K562 (cell line): ENCODE data around the gene TAS2R8. TPM values are rescaled to one million over a fixed set of nuclear protein-coding genes. Genes with fewer than 3 reads are reported as not detected.
"Not testable (repeated sequence)": the region's sequence is repeated elsewhere in the genome, so short reads cannot be mapped to it uniquely, and the experiment has no call there.

Experiments used
- ATAC-seq: fragments of 200-7000 bp; cut with Tn5 transposase; 3 replicates; pipeline ENCODE4 v1.9.1; 2020; ENCODE audit warnings: moderate library complexity
- BruUV-seq: library from RNA; stranded (reverse); fragments of 400-500 nt; replicated peaks from 2 replicates; lab custom pipeline; 2021; lab: Mats Ljungman, UMichigan
- CTCF ChIA-PET: fragments of 300-600 bp; formaldehyde crosslinking; extraction: SDS; loops from one replicate; lab custom pipeline; 2021; ENCODE audit warnings: low intra/inter-chr PET ratio; lab: Yijun Ruan, JAX
- POLR2A ChIA-PET: fragments of 300-600, 350-650 bp; sonication (Branson Sonifier 250); formaldehyde crosslinking; extraction: SDS; loops from one replicate; lab custom pipeline; 2021; ENCODE audit warnings: antibody characterized with exemption, inconsistent platforms; lab: Yijun Ruan, JAX
- DNase-seq, 4 experiments: peaks; one replicate each; pipeline versions ENCODE4 v3.0.0 to v3.0.0-alpha.2; 2011 to 2018; ENCODE audit warnings: low spot score in 3 of 4, mixed read lengths in 3 of 4; ENCODE audit errors: extremely low read depth in 1 of 4
- FAIRE-seq: peaks from 2 replicates; lab custom pipeline; 2011; peaks lifted over from hg19 to GRCh38; lab: Jason Lieb, UNC
- H2AFZ ChIP-seq: 2 replicates; pipeline ENCODE4 v1.6.0; 2011; ENCODE audit warnings: low read depth, low read length, control low read depth, inconsistent platforms
- H3K27ac ChIP-seq: fragments of 200-600 bp; 3 replicates; pipeline ENCODE4 v1.8.0; 2011; ENCODE audit warnings: low read depth, mild to moderate bottlenecking, control low read depth, inconsistent platforms, low read length, moderate library complexity, mixed read lengths; ENCODE audit errors: extremely low read depth
- H3K27me3 ChIP-seq, 2 experiments: fragments of 300-600 bp in 1 of 2; 2 replicates in 1 of 2; 3 replicates in 1 of 2; pipeline versions ENCODE4 v1.6.0 to v1.8.0; 2011; ENCODE audit warnings: inconsistent platforms in 2 of 2, low read length in 2 of 2, mild to moderate bottlenecking in 1 of 2, mixed read lengths in 1 of 2, moderate library complexity in 1 of 2; ENCODE audit not compliant: control insufficient read depth in 2 of 2, insufficient read depth in 2 of 2
- H3K36me3 ChIP-seq: fragments of 300-600 bp; 3 replicates; pipeline ENCODE4 v1.8.0; 2011; ENCODE audit warnings: mild to moderate bottlenecking, low read length, inconsistent platforms; ENCODE audit not compliant: control insufficient read depth, insufficient read depth
- H3K4me1 ChIP-seq, 2 experiments: fragments of 200-600 bp in 1 of 2; replicated peaks in 1 of 2; 2 replicates in 1 of 2; 3 replicates in 1 of 2; pipeline versions ENCODE4 v1.5.1 to v1.8.0; 2011; ENCODE audit warnings: inconsistent platforms in 2 of 2, low read length in 2 of 2, mild to moderate bottlenecking in 1 of 2, mixed read lengths in 1 of 2, moderate library complexity in 1 of 2; ENCODE audit not compliant: control insufficient read depth in 2 of 2, insufficient read depth in 2 of 2
- H3K4me2 ChIP-seq: 2 replicates; pipeline ENCODE4 v1.6.1; 2011; ENCODE audit warnings: low read length, control low read depth, inconsistent platforms, mixed read lengths; ENCODE audit not compliant: insufficient read depth
- H3K4me3 ChIP-seq: fragments of 200-600 bp; sonication (generic), shearing (Covaris generic); 2 replicates; pipeline ENCODE4 v1.5.1; 2016; ENCODE audit warnings: control low read depth, inconsistent platforms
- H3K79me2 ChIP-seq: fragments of 200-600 bp; 3 replicates; pipeline ENCODE4 v1.8.0; 2011; ENCODE audit warnings: low read length, inconsistent platforms; ENCODE audit not compliant: control insufficient read depth, insufficient read depth
- H3K9ac ChIP-seq, 2 experiments: 2 replicates each; pipeline versions ENCODE4 v1.6.0 to v1.6.1; 2011; ENCODE audit warnings: low read depth in 2 of 2, low read length in 2 of 2, control low read depth in 1 of 2, inconsistent platforms in 1 of 2, mild to moderate bottlenecking in 1 of 2, mixed read lengths in 1 of 2; ENCODE audit not compliant: insufficient read depth in 1 of 2
- H3K9me1 ChIP-seq: one replicate; pipeline ENCODE4 v1.6.0; 2011; ENCODE audit warnings: inconsistent platforms, mild to moderate bottlenecking, low read length, moderate library complexity; ENCODE audit not compliant: control insufficient read depth, insufficient read depth
- H3K9me3 ChIP-seq: replicated peaks from 2 replicates; pipeline ENCODE4 v1.5.1; 2011; ENCODE audit warnings: low read depth, low read length, inconsistent platforms; ENCODE audit not compliant: control insufficient read depth, insufficient read depth
- H4K20me1 ChIP-seq: replicated peaks from 2 replicates; pipeline ENCODE4 v1.6.1; 2011; ENCODE audit warnings: low read length, inconsistent platforms, mixed read lengths; ENCODE audit not compliant: control insufficient read depth, insufficient read depth
- DNMT1 ChIP-seq: fragments of 450-650 bp; IDR thresholded peaks from 2 replicates; pipeline ENCODE4 v1.6.1; 2016; ENCODE audit warnings: antibody characterized with exemption, mild to moderate bottlenecking
- FOXJ2 ChIP-seq: fragments of 200-800 bp; sonication (Bioruptor generic); IDR thresholded peaks from 2 replicates; pipeline ENCODE4 v1.6.1; 2016; ENCODE audit warnings: missing genetic modification characterization, missing compliant biosample characterization
- WGBS: fragments of 100-300 bp; shearing (Covaris generic); methylation state at CpG from one replicate; pipeline ENCODE4 v1.1.6; 2016; ENCODE audit warnings: low coverage, mixed read lengths; ENCODE audit not compliant: insufficient coverage; ENCODE audit errors: missing lambda C conversion rate; 5-methylcytosine and 5-hydroxymethylcytosine counted together
- in situ Hi-C: fragments of 300-500 bp; cut with MboI; formaldehyde crosslinking; loops from 4 replicates; pipeline ENCODE4 v1.15.0; 2018; ENCODE audit warnings: inconsistent platforms, mixed read lengths
- intact Hi-C: fragments of 100-400 bp; cut with micrococcal nuclease; formaldehyde crosslinking; loops from 2 replicates; pipeline ENCODE4 v1.14.2; 2022
- polyA plus RNA-seq, 8 experiments: library from polyadenylated mRNA; depleted of rRNA in 4 of 8; stranded (reverse) in 5 of 8; unstranded in 3 of 8; fragments of >200 nt; fragmentation: Nextera tagmentation in 2 of 8; fragmentation: Illumina TruSeq in 1 of 8; extraction: Ambion mirVana in 2 of 8; extraction: Trizol in 1 of 8; gene quantifications; 2 replicates each; pipeline versions ENCODE4 v1.2.1 to v1.2.3, GENCODE V29; 2011 to 2014; ENCODE audit warnings: inconsistent platforms in 1 of 8, missing spikeins in 1 of 8
- total RNA-seq, 7 experiments: library from RNA; depleted of rRNA in 6 of 7; stranded (reverse); fragments of >200 nt in 6 of 7; fragmentation: Illumina TruSeq in 2 of 7; extraction: Trizol in 2 of 7; gene quantifications; 2 replicates each; pipeline versions ENCODE4 v1.2.1 to v1.2.3, GENCODE V29; 2011 to 2021; ENCODE audit warnings: low replicate concordance in 1 of 7

The TAS2R8 gene
- total and polyA plus RNA-seq, 9 of the 15 experiments (the other 6 are each of a cell fraction or from before 2014, with no cell fraction given) = not detected

DNA sequence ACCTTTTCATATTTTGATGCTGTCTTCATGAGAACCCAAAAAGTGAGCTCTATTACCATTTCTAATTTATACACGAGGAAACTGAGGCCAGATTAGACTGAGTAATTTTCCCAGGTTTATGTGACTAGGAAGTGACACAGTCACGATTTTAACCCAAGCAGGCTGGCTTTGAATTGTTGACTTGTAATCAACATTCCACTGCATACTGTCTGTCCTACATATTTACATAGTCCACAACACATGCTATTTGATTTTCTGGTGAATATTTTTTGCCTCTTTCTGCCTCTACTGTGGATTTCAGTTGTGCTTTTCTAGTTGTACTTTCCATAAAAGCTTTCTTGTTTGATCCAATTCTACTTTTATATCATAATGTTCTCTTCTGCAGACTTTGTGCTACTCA lies 12.9 kb downstream of the TAS2R8 start:
- Histone ChIP-seq H4K20me1 (no peaks in the 10 kb centered on the region), H3K27me3 (no peaks in the 10 kb centered on the region), H3K9me3 (no peaks in the 10 kb centered on the region), H3K4me1 (no peaks in the 10 kb centered on the region), H2AFZ (no peak overlapping the region), H3K4me3 (no peak overlapping the region), H3K9me1 (no peaks in the 10 kb centered on the region), H3K36me3 (no peaks in the 10 kb centered on the region), H3K4me2 (no peak overlapping the region), H3K79me2 (no peaks in the 10 kb centered on the region), H3K9ac (no peak overlapping the region), H3K27ac (no peak overlapping the region)
- ChIA-PET CTCF (no interaction called here), POLR2A (no interaction called here)
- no TSS peak for BruUV-seq
- WGBS = 0% methylated on average over 2 of the region's 2 CpGs
- ATAC-seq (no peak), FAIRE-seq (no peak), DNase-seq (no peak)
- intact Hi-C loops = no loop called here
- TF ChIP-seq FOXJ2 (tag) (no peak), DNMT1 (no peak)
- in situ Hi-C loops = no loop called here

DNA sequence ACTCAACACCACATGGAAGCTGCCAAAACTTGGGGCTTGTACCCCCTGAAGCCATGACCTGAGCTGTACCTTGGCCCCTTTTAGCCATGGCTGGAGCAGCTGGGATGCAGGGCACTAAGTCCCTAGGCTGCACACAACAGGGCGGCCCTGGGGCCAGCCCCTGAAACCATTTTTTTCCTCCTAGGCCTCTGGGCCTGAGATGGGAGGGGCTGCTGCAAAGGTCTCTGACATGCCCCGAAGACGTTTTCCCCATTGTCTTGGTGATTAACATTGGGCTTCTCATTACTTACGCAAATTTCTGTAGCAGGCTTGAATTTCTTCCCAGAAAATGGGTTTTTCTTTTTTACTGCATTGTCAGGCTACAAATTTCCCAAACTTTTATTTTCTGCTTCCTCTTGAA lies 15.3 kb downstream of the TAS2R8 start:
- intact Hi-C loops, DNase-seq, POLR2A ChIA-PET, FAIRE-seq, H3K4me3 ChIP-seq, H3K4me1 ChIP-seq, H2AFZ ChIP-seq, ATAC-seq, H3K27me3 ChIP-seq, H3K9ac ChIP-seq, CTCF ChIA-PET, BruUV-seq, H4K20me1 ChIP-seq, in situ Hi-C loops, H3K79me2 ChIP-seq, H3K36me3 ChIP-seq, H3K4me2 ChIP-seq, H3K9me1 ChIP-seq, H3K27ac ChIP-seq, H3K9me3 ChIP-seq: not testable (repeated sequence)
- 0% methylated on average over 2 of the region's 4 CpGs for WGBS
